AG10803 (cell line): Measurements from ENCODE around the gene CAMSAP2.

Experiments
- DNase-seq: peaks from one replicate; pipeline ENCODE4 v3.0.0; 2010; ENCODE audit warnings: low read depth
- H3K4me3 ChIP-seq: 2 replicates; pipeline ENCODE4 v1.5.1; 2011; ENCODE audit warnings: mild to moderate bottlenecking, low read length, control low read depth
- TF ChIP-seq, protein P1 (sequence below): conservative IDR thresholded peaks from 2 replicates; pipeline ENCODE4 v1.5.1; 2011; ENCODE audit warnings: mild to moderate bottlenecking, low read length, control low read depth, inconsistent platforms

CAMSAP2 gene

DNA sequence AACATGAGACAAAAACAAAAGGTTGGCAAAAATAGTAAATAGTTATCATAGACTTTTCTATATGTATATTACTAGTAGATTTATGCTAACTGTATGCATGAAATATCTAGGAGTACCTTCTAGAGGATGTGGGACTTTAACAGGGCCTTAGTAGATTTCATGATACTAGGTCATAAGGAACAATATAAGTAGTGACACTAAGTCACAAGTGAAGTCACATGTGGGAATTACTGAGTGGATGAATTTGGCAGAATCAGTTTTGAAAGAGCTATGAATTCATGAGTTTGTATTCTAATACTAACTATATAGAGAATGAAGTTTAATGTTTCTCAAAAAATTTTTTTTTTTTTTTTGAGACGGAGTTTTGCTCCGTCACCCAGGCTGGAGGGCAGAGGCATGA lies 81.0 kb downstream of the CAMSAP2 start:
- TF ChIP-seq, protein P1, sequence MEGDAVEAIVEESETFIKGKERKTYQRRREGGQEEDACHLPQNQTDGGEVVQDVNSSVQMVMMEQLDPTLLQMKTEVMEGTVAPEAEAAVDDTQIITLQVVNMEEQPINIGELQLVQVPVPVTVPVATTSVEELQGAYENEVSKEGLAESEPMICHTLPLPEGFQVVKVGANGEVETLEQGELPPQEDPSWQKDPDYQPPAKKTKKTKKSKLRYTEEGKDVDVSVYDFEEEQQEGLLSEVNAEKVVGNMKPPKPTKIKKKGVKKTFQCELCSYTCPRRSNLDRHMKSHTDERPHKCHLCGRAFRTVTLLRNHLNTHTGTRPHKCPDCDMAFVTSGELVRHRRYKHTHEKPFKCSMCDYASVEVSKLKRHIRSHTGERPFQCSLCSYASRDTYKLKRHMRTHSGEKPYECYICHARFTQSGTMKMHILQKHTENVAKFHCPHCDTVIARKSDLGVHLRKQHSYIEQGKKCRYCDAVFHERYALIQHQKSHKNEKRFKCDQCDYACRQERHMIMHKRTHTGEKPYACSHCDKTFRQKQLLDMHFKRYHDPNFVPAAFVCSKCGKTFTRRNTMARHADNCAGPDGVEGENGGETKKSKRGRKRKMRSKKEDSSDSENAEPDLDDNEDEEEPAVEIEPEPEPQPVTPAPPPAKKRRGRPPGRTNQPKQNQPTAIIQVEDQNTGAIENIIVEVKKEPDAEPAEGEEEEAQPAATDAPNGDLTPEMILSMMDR, result no peak
- H3K4me3 ChIP-seq, result no peak overlapping the region
- no peak for DNase-seq

DNA sequence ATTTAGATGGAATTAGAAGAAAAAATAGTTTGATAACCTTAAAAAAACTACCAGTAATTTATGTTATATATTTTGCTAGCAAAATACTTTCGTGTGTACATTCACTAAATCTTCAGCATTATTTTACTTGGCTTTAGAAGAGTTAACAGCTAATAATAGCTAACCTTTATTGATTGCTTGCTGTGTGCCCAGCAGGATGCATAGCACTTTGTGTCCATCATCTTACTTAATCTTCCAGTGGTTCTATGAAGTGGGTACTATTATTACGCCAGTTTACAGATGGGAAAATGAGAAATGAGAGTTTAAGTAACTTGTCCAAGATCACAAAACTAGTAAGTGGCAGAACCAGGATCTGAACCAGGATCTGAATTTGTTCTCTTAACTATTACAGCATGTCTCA lies 92.4 kb downstream of the CAMSAP2 start:
- TF ChIP-seq, protein P1, result no peak
- no peak for DNase-seq
- no peak overlapping the region for H3K4me3 ChIP-seq

DNA sequence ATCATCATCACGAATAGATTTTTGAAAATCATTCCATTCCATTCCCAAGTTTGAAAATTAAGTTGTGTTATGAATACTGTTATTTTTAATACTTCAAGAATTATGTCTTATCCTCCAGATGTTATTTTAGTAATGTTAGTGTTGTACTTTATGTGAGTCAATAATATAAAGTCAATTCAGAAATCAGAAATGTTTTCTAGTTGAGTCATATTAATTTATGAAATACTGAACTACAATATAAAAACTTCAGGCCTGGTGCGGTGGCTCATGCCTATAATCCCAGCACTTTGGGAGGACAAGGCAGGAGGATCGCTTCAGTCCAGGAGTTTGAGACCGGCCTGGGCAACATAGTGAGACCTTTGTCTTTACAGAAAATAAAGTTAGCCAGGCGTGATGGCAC lies 95.7 kb downstream of the CAMSAP2 start:
- TF ChIP-seq, protein P1, result no peak
- H3K4me3 ChIP-seq, result no peak overlapping the region
- no peak for DNase-seq

DNA sequence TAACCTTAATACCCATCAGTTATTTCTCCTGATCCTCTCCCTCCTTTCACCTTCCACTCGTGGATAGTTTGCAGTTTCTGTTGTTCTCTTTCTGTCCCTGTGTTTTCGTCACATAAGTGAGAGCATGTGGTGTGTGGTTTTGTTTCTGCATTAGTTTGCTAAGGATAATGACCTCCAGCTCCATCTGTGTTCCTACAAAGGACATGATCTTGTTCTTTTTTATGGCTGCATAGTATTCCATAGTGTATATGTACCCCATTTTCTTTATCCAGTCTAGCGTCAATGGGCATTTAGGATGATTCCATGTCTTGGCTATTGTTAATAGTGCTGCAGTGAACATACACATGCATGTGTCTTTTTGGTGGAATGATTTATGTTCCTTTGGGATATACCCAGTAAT lies 97.5 kb downstream of the CAMSAP2 start:
- DNase-seq, result no peak
- TF ChIP-seq, protein P1, result no peak
- no peak overlapping the region for H3K4me3 ChIP-seq

DNA sequence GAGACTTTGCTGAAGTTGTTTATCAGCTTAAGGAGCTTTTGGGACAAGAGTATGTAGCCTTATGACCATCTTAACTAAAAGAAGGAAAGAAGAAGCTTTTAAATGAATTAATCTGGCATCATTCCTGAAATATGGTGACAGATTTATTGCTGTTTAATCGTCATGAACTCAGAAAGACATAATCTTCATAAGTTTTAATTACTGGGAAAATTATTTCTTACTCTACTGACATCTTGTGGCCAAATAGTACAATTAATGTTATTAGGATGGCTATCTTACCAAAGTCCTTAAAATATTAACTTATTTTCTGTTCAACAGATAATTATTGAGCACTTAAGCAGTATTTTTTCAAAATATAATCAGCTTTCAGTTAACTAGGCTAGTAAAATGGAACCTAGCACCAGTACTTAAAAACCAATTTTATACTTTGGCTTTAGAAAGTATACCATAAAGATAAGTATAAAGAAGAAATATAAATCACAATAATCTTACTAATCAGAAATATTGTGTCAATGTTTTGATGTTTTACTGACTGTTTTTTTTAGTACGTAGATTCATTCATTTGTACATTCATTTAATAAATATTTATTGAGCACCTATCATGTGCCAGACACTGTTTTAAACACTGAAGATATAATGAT lies 99.4 kb downstream of the CAMSAP2 start:
- no peak overlapping the region for H3K4me3 ChIP-seq
- DNase-seq, result peak; percentile 58
- TF ChIP-seq, protein P1, result peak; percentile 50

DNA sequence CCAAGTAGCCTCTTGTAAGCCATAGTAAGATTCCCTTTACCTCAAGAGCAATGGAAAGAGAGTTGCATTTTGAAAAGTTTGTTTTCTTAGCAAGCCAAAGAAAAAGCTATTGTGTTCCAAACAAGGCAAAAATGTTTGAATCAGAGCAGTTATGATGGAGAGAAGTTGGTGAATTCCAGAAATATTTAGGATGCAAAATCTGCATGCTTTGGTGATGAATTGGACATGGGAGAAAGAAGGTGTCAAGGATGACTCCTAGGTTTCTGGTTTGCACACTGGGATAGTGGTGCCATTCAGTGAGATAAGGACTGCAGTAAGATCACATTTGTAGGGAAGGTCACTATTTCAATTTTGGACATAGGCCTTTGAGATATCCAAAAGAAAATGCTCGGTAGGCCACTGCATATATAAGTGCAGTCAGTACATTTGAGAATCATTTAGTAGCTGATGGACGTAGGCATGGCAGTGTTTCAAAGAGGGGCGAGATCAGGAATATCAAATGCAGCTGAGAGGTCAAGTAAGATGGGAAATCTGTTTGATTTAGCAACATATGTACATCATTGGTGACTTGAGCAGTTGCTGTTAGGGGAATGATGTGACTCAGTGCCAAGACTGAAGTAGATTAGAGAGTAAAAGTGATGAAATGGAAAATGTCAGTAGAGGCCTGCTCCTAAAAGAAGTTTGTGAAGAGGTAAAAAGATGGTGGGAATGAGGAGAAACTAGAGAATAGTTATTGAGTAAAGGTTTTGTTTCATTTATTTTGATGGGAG lies 100.2 kb downstream of the CAMSAP2 start:
- H3K4me3 ChIP-seq, result no peak overlapping the region
- DNase-seq, result peak; percentile 71
- TF ChIP-seq, protein P1, result no peak

DNA sequence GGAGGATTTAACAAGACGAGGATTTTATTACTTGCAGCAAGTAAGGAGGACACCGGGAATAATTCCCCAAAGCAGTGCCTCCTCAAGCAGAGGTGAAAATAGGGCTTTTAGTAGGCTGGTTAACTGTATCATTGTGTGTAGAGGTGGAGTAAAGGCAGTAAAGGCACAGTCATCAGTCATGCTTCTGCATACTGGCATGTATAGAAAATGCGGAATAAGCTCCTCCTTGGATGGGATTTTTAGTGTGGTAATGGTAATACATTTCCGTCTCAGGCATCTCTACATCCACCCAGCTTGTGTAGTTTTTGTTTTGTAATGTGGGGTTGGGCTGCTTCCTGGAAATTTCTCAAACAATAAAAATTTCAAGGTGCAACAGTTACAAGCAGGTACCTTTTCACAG lies 106.7 kb downstream of the CAMSAP2 start:
- H3K4me3 ChIP-seq, result no peak overlapping the region
- TF ChIP-seq, protein P1, result no peak
- no peak for DNase-seq
